ENCODE data around the gene BCL2.

The BCL2 gene

DNA sequence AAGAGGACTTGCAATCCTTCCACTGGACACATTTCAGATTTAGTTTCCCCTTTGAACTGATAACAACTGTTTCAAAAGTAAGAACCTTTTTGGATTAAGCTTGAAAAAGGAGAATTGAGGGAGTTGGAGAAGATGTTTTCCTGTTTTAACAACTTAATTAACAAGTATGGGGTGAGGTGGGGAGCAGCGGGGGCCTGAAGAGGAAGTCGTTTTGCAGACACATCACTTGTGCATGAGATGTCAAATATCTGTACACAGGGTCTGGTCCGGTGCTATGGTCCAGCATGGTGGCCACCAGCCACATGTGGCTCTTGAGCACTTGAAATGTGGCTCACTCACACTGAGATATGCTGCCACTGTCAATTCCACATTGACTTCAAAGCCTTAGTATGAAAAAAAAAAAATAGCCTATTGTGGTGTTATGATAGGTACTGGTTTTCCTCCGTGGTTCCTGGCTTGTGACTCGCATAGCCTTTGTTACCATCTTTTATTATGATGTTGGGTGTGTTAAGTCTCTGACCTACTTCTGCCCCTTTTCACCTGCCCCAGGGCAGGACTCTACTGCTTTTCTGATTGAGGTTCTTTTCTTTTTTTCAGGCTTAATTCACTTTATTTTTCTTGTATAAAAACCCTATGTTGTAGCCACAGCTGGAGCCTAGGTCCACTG, 205.5 kb downstream of the BCL2 start:
- no peak overlapping the region for H3K27ac ChIP-seq (ENCODE audit: low read length)
- TF ChIP-seq EZH2phosphoT487 (IDR thresholded peaks at IDR 0.05; ENCODE audit: low read depth), result no peak
- TF ChIP-seq, protein P1, sequence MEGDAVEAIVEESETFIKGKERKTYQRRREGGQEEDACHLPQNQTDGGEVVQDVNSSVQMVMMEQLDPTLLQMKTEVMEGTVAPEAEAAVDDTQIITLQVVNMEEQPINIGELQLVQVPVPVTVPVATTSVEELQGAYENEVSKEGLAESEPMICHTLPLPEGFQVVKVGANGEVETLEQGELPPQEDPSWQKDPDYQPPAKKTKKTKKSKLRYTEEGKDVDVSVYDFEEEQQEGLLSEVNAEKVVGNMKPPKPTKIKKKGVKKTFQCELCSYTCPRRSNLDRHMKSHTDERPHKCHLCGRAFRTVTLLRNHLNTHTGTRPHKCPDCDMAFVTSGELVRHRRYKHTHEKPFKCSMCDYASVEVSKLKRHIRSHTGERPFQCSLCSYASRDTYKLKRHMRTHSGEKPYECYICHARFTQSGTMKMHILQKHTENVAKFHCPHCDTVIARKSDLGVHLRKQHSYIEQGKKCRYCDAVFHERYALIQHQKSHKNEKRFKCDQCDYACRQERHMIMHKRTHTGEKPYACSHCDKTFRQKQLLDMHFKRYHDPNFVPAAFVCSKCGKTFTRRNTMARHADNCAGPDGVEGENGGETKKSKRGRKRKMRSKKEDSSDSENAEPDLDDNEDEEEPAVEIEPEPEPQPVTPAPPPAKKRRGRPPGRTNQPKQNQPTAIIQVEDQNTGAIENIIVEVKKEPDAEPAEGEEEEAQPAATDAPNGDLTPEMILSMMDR (IDR thresholded peaks at IDR 0.05; ENCODE audit: low read depth, low read length), result no peak
- no peak overlapping the region for H2AFZ ChIP-seq (ENCODE audit: low read depth, low read length)
- H3K36me3 ChIP-seq (replicated peaks; ENCODE audit: low read depth, low read length), result no peaks in the 10 kb centered on the region
- no peaks in the 10 kb centered on the region for H3K9me3 ChIP-seq (ENCODE audit: insufficient read depth, low read length)
- H3K9ac ChIP-seq (ENCODE audit: low read length), result no peak overlapping the region
- H3K4me3 ChIP-seq (ENCODE audit: low read length), result no peak overlapping the region
- peaks cover 20% of the 10 kb centered on the region for H3K27me3 ChIP-seq (ENCODE audit: low read depth, low read length)
- no peaks in the 10 kb centered on the region for H4K20me1 ChIP-seq (ENCODE audit: insufficient read depth, low read length)
- no peaks in the 10 kb centered on the region for H3K79me2 ChIP-seq (ENCODE audit: low read length)
- no peak overlapping the region for H3K4me2 ChIP-seq (ENCODE audit: low read length)
- H3K4me1 ChIP-seq (ENCODE audit: low read length), result peaks cover 18% of the 10 kb centered on the region

DNA sequence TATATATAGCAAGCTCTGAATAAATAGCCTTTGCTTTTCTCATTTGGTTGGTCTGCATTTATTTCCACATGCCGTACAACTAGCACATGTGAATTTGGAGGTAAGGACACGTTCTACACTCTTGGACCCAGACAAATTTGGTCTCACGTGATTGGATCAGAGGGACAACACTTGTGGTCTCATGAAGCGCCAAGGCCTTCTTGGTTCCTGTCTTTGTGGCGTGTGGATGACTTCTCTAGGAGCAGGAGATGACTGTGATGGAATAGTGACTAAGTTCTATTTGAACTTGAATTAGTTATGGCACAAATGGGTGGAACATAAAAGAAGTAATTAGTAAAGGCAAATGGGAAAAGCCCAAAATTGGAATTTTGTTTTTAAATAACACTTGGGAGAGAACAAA, 206.9 kb downstream of the BCL2 start:
- no peak overlapping the region for H3K4me3 ChIP-seq (ENCODE audit: low read length)

GRCh38 chr18:63111671-63112402, 207.7 kb downstream of the BCL2 start:
- no peaks in the 10 kb centered on the region for H3K9me3 ChIP-seq (ENCODE audit: insufficient read depth, low read length)
- H2AFZ ChIP-seq (ENCODE audit: low read depth, low read length), result no peak overlapping the region
- H3K4me1 ChIP-seq (ENCODE audit: low read length), result peaks cover 38% of the 10 kb centered on the region
- H3K27ac ChIP-seq (ENCODE audit: low read length), result no peak overlapping the region
- H3K4me3 ChIP-seq (ENCODE audit: low read length), result no peak overlapping the region
- H4K20me1 ChIP-seq (ENCODE audit: insufficient read depth, low read length), result no peaks in the 10 kb centered on the region
- H3K79me2 ChIP-seq (ENCODE audit: low read length), result no peaks in the 10 kb centered on the region
- TF ChIP-seq, protein P1 (IDR thresholded peaks at IDR 0.05; ENCODE audit: low read depth, low read length), result no peak
- no peak for TF ChIP-seq EZH2phosphoT487 (IDR thresholded peaks at IDR 0.05; ENCODE audit: low read depth)
- H3K4me2 ChIP-seq (ENCODE audit: low read length), result no peak overlapping the region
- H3K36me3 ChIP-seq (replicated peaks; ENCODE audit: low read depth, low read length), result no peaks in the 10 kb centered on the region
- peaks cover 17% of the 10 kb centered on the region for H3K27me3 ChIP-seq (ENCODE audit: low read depth, low read length)
- H3K9ac ChIP-seq (ENCODE audit: low read length), result no peak overlapping the region

More for the DNA sequence above, 206.9 kb downstream of the BCL2 start:
- Histone ChIP-seq H3K36me3 (replicated peaks; ENCODE audit: low read depth, low read length) (no peaks in the 10 kb centered on the region), H3K9ac (ENCODE audit: low read length) (no peak overlapping the region), H3K27me3 (ENCODE audit: low read depth, low read length) (peaks cover 20% of the 10 kb centered on the region), H3K79me2 (ENCODE audit: low read length) (no peaks in the 10 kb centered on the region), H3K27ac (ENCODE audit: low read length) (no peak overlapping the region), H3K4me1 (ENCODE audit: low read length) (peaks cover 29% of the 10 kb centered on the region), H2AFZ (ENCODE audit: low read depth, low read length) (no peak overlapping the region), H3K4me2 (ENCODE audit: low read length) (no peak overlapping the region), H3K9me3 (ENCODE audit: insufficient read depth, low read length) (no peaks in the 10 kb centered on the region), H4K20me1 (ENCODE audit: insufficient read depth, low read length) (no peaks in the 10 kb centered on the region)
- TF ChIP-seq EZH2phosphoT487 (IDR thresholded peaks at IDR 0.05; ENCODE audit: low read depth), result no peak
- TF ChIP-seq, protein P1 (IDR thresholded peaks at IDR 0.05; ENCODE audit: low read depth, low read length), result no peak

DNA sequence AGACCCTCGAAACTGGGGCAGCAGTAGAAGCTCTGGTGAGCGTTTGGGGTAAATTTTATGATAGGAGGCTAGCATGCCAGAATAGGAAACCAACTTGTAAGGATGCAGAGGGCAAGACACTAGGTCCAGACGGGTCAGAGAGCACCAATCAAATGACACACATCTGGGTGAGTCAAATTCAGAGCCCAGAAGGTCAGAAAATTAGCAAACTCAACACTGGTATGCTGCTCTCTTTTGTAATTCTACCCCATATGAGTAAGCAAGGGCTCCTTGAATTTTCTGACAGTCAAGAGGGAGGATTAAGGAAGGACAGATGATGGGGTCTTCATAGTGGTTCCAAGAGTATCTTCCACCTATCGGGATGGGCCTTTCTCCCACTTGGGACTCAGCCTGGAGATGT, 209.8 kb downstream of the BCL2 start:
- Histone ChIP-seq H3K4me3 (ENCODE audit: low read length) (peak overlapping the region; percentile 28), H3K36me3 (replicated peaks; ENCODE audit: low read depth, low read length) (peaks cover 4% of the 10 kb centered on the region), H3K27me3 (ENCODE audit: low read depth, low read length) (peaks cover 10% of the 10 kb centered on the region), H3K9ac (ENCODE audit: low read length) (no peak overlapping the region), H3K27ac (ENCODE audit: low read length) (no peak overlapping the region), H3K4me2 (ENCODE audit: low read length) (peak overlapping the region; percentile 68), H3K4me1 (ENCODE audit: low read length) (peaks cover 55% of the 10 kb centered on the region), H4K20me1 (ENCODE audit: insufficient read depth, low read length) (no peaks in the 10 kb centered on the region), H2AFZ (ENCODE audit: low read depth, low read length) (no peak overlapping the region), H3K9me3 (ENCODE audit: insufficient read depth, low read length) (no peaks in the 10 kb centered on the region), H3K79me2 (ENCODE audit: low read length) (no peaks in the 10 kb centered on the region)
- TF ChIP-seq, protein P1 (IDR thresholded peaks at IDR 0.05; ENCODE audit: low read depth, low read length), result no peak
- no peak for TF ChIP-seq EZH2phosphoT487 (IDR thresholded peaks at IDR 0.05; ENCODE audit: low read depth)
